Right ventricle myocardium superior (tissue), 1 donor: ENCODE results near the gene FAM180A. TPM values are rescaled to one million over a fixed set of nuclear protein-coding genes. Genes with fewer than 3 reads are reported as not detected.
"Not testable (repeated sequence)": the region's sequence is repeated elsewhere in the genome, so short reads cannot be mapped to it uniquely, and the experiment has no call there.

Experiments
- ATAC-seq: fragments of 200-7000 bp; cut with Tn5 transposase; one replicate; pipeline ENCODE4 v1.9.1; 2020; ENCODE audit warnings: mild to moderate bottlenecking; ENCODE audit not compliant: poor library complexity
- DNase-seq: peaks from one replicate; pipeline ENCODE4 v3.0.0-alpha.2; 2020
- intact Hi-C: fragments of 100-400 bp; cut with DNase I; formaldehyde crosslinking; loops from one replicate; pipeline ENCODE4 v1.11.2; 2022
- total RNA-seq: library from RNA; stranded (reverse); fragmentation: NEBNext Ultra II Directional; extraction: Animal tissue kit (Norgen Biotek cat#: 25700); gene quantifications from one replicate; pipeline ENCODE4 v1.2.1, GENCODE V29; 2021
- donor health status: DM: no; HTN: yes; CAD: no; lungs with severe emphysema.

Gene FAM180A
- total RNA-seq, 1 donor from 2014 or later, result 5.9 TPM

GRCh38 chr7:135704698-135705097, 43.9 kb downstream of the FAM180A start:
- intact Hi-C loops, result no loop called here
- ATAC-seq (no peak), DNase-seq (no peak)

GRCh38 chr7:135704074-135704473, 44.5 kb downstream of the FAM180A start:
- intact Hi-C loops, result no loop called here
- peak; percentile 21 for ATAC-seq
- DNase-seq, result no peak

GRCh38 chr7:135697276-135698049, 51.1 kb downstream of the FAM180A start:
- ATAC-seq, result no peak
- intact Hi-C loops, result no loop called here
- no peak for DNase-seq

GRCh38 chr7:135693558-135693957, 55.1 kb downstream of the FAM180A start:
- ATAC-seq (peak; percentile 81), DNase-seq (no peak)
- intact Hi-C loops, result no loop called here

GRCh38 chr7:135692606-135693005, 56.0 kb downstream of the FAM180A start:
- ATAC-seq, intact Hi-C loops, DNase-seq: not testable (repeated sequence)

- intact Hi-C loops, result no loop called here
- ATAC-seq (no peak), DNase-seq (no peak)
Measured at GRCh38 chr7:135692055-135692454, 56.6 kb downstream of the FAM180A start.

- DNase-seq (no peak), ATAC-seq (no peak)
- intact Hi-C loops, result no loop called here
Measured at GRCh38 chr7:135690566-135690965, 58.0 kb downstream of the FAM180A start.

GRCh38 chr7:135687466-135687865, 61.1 kb downstream of the FAM180A start:
- DNase-seq, result no peak
- intact Hi-C loops, result no loop called here
- no peak for ATAC-seq

- ATAC-seq (no peak), DNase-seq (no peak)
- intact Hi-C loops, result no loop called here
Measured at GRCh38 chr7:135685306-135686084, 63.1 kb downstream of the FAM180A start.

GRCh38 chr7:135684699-135685098, 63.9 kb downstream of the FAM180A start:
- intact Hi-C loops, result no loop called here
- no peak for ATAC-seq

GRCh38 chr7:135684136-135684535, 64.5 kb downstream of the FAM180A start:
- intact Hi-C loops, result no loop called here
- no peak for DNase-seq
- no peak for ATAC-seq

More at GRCh38 chr7:135684699-135685098, 63.9 kb downstream of the FAM180A start:
- DNase-seq, result no peak

GRCh38 chr7:135683609-135684008, 65.0 kb downstream of the FAM180A start:
- intact Hi-C loops, result no loop called here
- DNase-seq, result no peak
- no peak for ATAC-seq

- intact Hi-C loops, result no loop called here
- peak; percentile 60 for ATAC-seq
- no peak for DNase-seq
Measured at GRCh38 chr7:135682191-135682590, 66.4 kb downstream of the FAM180A start.

GRCh38 chr7:135681762-135682161, 66.9 kb downstream of the FAM180A start:
- ATAC-seq (peak; percentile 54), DNase-seq (no peak)
- intact Hi-C loops, result no loop called here

Other genes starting within 250 kb of the FAM180A start
- 26.7 TPM for gene CNOT4, start 238.7 kb downstream of the FAM180A start, total RNA-seq
- 13.0 TPM for gene NUP205, start 190.9 kb downstream of the FAM180A start, total RNA-seq
- 25.6 TPM for gene STMP1, start 86.3 kb downstream of the FAM180A start, total RNA-seq
- not detected for gene SLC13A4, start 20.6 kb downstream of the FAM180A start, total RNA-seq
- 54.9 TPM for gene MTPN, start 228.5 kb upstream of the FAM180A start, total RNA-seq